MM.1S (cell line): ENCODE data around the gene EPG5.
"Not testable (repeated sequence)": the region's sequence is repeated elsewhere in the genome, so short reads cannot be mapped to it uniquely, and the experiment has no call there.

ENCODE experiments used
- DNase-seq: peaks from one replicate; pipeline ENCODE4 v3.0.0-alpha.2; 2015
- H2AFZ ChIP-seq: fragments of 300-600 bp; sonication (generic); 2 replicates; pipeline ENCODE4 v1.6.0; 2016; ENCODE audit warnings: antibody characterized with exemption, low read length
- H3F3A ChIP-seq: fragments of 300-600 bp; sonication (generic); 2 replicates; pipeline ENCODE4 v1.6.1; 2016; ENCODE audit warnings: mild to moderate bottlenecking, antibody characterized with exemption, low read length, moderate library complexity, mixed read lengths; ENCODE audit not compliant: insufficient read depth
- H3K27ac ChIP-seq: fragments of 300-600 bp; sonication (generic); 2 replicates; pipeline ENCODE4 v1.5.1; 2016; ENCODE audit warnings: mild to moderate bottlenecking, low read length
- H3K27me3 ChIP-seq: fragments of 300-600 bp; sonication (generic); replicated peaks from 2 replicates; pipeline ENCODE4 v1.6.0; 2016; ENCODE audit warnings: low read length; ENCODE audit not compliant: insufficient read depth
- H3K36me3 ChIP-seq: fragments of 300-600 bp; sonication (generic); replicated peaks from 2 replicates; pipeline ENCODE4 v1.6.1; 2016; ENCODE audit warnings: mild to moderate bottlenecking, low read length, mixed read lengths; ENCODE audit not compliant: insufficient read depth
- H3K4me1 ChIP-seq: fragments of 300-600 bp; sonication (generic); 2 replicates; pipeline ENCODE4 v1.6.1; 2016; ENCODE audit warnings: low read length, mixed read lengths
- H3K4me2 ChIP-seq: fragments of 300-600 bp; sonication (generic); 2 replicates; pipeline ENCODE4 v1.6.0; 2016; ENCODE audit warnings: low read depth, low read length
- H3K4me3 ChIP-seq: fragments of 300-600 bp; sonication (generic); 2 replicates; pipeline ENCODE4 v1.5.1; 2016; ENCODE audit warnings: low read length, mixed read lengths
- H3K79me2 ChIP-seq: fragments of 300-600 bp; sonication (generic); 2 replicates; pipeline ENCODE4 v1.6.1; 2016; ENCODE audit warnings: mixed run types, low read length, mixed read lengths
- H3K9ac ChIP-seq: fragments of 300-600 bp; sonication (generic); 2 replicates; pipeline ENCODE4 v1.6.1; 2016; ENCODE audit warnings: low read length, mixed read lengths
- H3K9me2 ChIP-seq: fragments of 300-600 bp; sonication (generic); replicated peaks from 2 replicates; pipeline ENCODE4 v1.6.1; 2016; ENCODE audit warnings: mild to moderate bottlenecking, low read length, mixed read lengths; ENCODE audit not compliant: insufficient read depth
- H3K9me3 ChIP-seq: fragments of 300-600 bp; sonication (generic); replicated peaks from 2 replicates; pipeline ENCODE4 v1.6.1; 2016; ENCODE audit warnings: mild to moderate bottlenecking, low read length, mixed read lengths; ENCODE audit not compliant: insufficient read depth
- H4K20me1 ChIP-seq: fragments of 300-600 bp; sonication (generic); 2 replicates; pipeline ENCODE4 v1.6.1; 2016; ENCODE audit warnings: mild to moderate bottlenecking, low read length, moderate library complexity, mixed read lengths; ENCODE audit not compliant: insufficient read depth
- CTCF ChIP-seq: fragments of 300-600 bp; sonication (generic); IDR thresholded peaks from 2 replicates; pipeline ENCODE4 v1.5.1; 2016; ENCODE audit warnings: antibody characterized with exemption, low read length, mixed read lengths
- EZH2 ChIP-seq: fragments of 300-600 bp; sonication (generic); optimal IDR thresholded peaks from 2 replicates; pipeline ENCODE3; 2017; ENCODE audit warnings: low read depth, mild to moderate bottlenecking, antibody characterized with exemption, low read length, mixed read lengths
- EZH2phosphoT487 ChIP-seq: fragments of 300-600 bp; sonication (generic); IDR thresholded peaks from 2 replicates; pipeline ENCODE4 v1.6.1; 2018; ENCODE audit warnings: antibody characterized with exemption, low read length

The EPG5 gene

GRCh38 chr18:45828917-45829811, 138.0 kb downstream of the EPG5 start:
- no peaks in the 10 kb centered on the region for H3K9me2 ChIP-seq
- no peak overlapping the region for H2AFZ ChIP-seq
- no peak for TF ChIP-seq CTCF
- TF ChIP-seq EZH2 = no peak
- TF ChIP-seq EZH2phosphoT487 = no peak
- no peak for DNase-seq
- H3K27me3 ChIP-seq = no peaks in the 10 kb centered on the region
- H3K36me3 ChIP-seq = no peaks in the 10 kb centered on the region
- no peak overlapping the region for H3K27ac ChIP-seq
- no peaks in the 10 kb centered on the region for H3K9me3 ChIP-seq
- H4K20me1 ChIP-seq = no peaks in the 10 kb centered on the region
- H3K4me1 ChIP-seq = no peaks in the 10 kb centered on the region
- no peak overlapping the region for H3K4me2 ChIP-seq
- H3K79me2 ChIP-seq = no peaks in the 10 kb centered on the region
- H3F3A ChIP-seq = no peaks in the 10 kb centered on the region
- no peak overlapping the region for H3K9ac ChIP-seq
- H3K4me3 ChIP-seq = no peak overlapping the region

- H3K79me2 ChIP-seq, H3K4me2 ChIP-seq, H3K27ac ChIP-seq, DNase-seq, H3K4me1 ChIP-seq, H3K4me3 ChIP-seq, H3K27me3 ChIP-seq, H3K9me3 ChIP-seq, H3K9me2 ChIP-seq, H3K36me3 ChIP-seq, H3F3A ChIP-seq, H2AFZ ChIP-seq, H3K9ac ChIP-seq, H4K20me1 ChIP-seq: not testable (repeated sequence)
Observed at GRCh38 chr18:45826716-45827115, 140.4 kb downstream of the EPG5 start.

GRCh38 chr18:45826084-45826483, 141.0 kb downstream of the EPG5 start:
- Histone ChIP-seq H3K4me2 (no peak overlapping the region), H2AFZ (no peak overlapping the region), H3K79me2 (no peaks in the 10 kb centered on the region), H4K20me1 (no peaks in the 10 kb centered on the region), H3K27me3 (no peaks in the 10 kb centered on the region), H3K4me1 (no peaks in the 10 kb centered on the region), H3K9ac (no peak overlapping the region), H3F3A (no peaks in the 10 kb centered on the region), H3K4me3 (no peak overlapping the region), H3K36me3 (no peaks in the 10 kb centered on the region), H3K27ac (no peak overlapping the region), H3K9me2 (no peaks in the 10 kb centered on the region), H3K9me3 (no peaks in the 10 kb centered on the region)
- TF ChIP-seq EZH2phosphoT487 = no peak
- no peak for TF ChIP-seq CTCF
- TF ChIP-seq EZH2 = no peak
- DNase-seq = no peak

- H3K4me1 ChIP-seq = no peaks in the 10 kb centered on the region
- H2AFZ ChIP-seq = no peak within 1 kb of the TSS
- H3F3A ChIP-seq = no peaks in the 10 kb centered on the region
- TF ChIP-seq EZH2 = no peak
- TF ChIP-seq CTCF = no peak
- no peak for TF ChIP-seq EZH2phosphoT487
- no peaks in the 10 kb centered on the region for H3K27me3 ChIP-seq
- DNase-seq = no peak
- no peaks in the 10 kb centered on the region for H3K9me3 ChIP-seq
- H3K4me3 ChIP-seq = no peak within 1 kb of the TSS
- H4K20me1 ChIP-seq = no peaks in the 10 kb centered on the region
- H3K9ac ChIP-seq = no peak within 1 kb of the TSS
- no peaks in the 10 kb centered on the region for H3K79me2 ChIP-seq
- H3K4me2 ChIP-seq = no peak within 1 kb of the TSS
- H3K27ac ChIP-seq = no peak within 1 kb of the TSS
- no peaks in the 10 kb centered on the region for H3K9me2 ChIP-seq
- H3K36me3 ChIP-seq = no peaks in the 10 kb centered on the region
Observed at GRCh38 chr18:45825258-45826044, 141.7 kb downstream of the EPG5 start, which contains the start of gene SIGLEC15. Gene SIGLEC15, plus strand, starts transcription at chr18:45825675. Its CDS starts 54 bp downstream, at chr18:45825729.
